Heart left ventricle (tissue), 13 donors: ENCODE measurements around the gene HACE1.

ENCODE experiments used
- POLR2A ChIP-seq, 2 donors: fragments of 450-650 bp; IDR thresholded peaks; one replicate each; pipeline ENCODE4 v1.6.1; 2017; ENCODE audit warnings: antibody characterized with exemption in 2 of 2, mild to moderate bottlenecking in 2 of 2, moderate library complexity in 2 of 2
- TF ChIP-seq, protein P1 (sequence below), 12 donors: fragments of 200-600 bp; sonication (generic) in 4 of 12; IDR thresholded peaks; one replicate each; pipeline versions ENCODE4 v1.5.0 to v1.8.0; 2018 to 2022; ENCODE audit warnings: antibody characterized with exemption in 12 of 12, mild to moderate bottlenecking in 5 of 12
- donor health status: ischemic (EF 13 %, LVEDD 7.1; RV severe dilation, severe dysfunction).
- donor health status: DM: no; HTN: yes; CAD: no.
- donor health status: DM: no; HTN: no; CAD: no.
- donor health status: ischemic (EF 25% LVEDD 6.9; RV normal size, moderate dysfunction).
- donor health status: ischemic (EF 25% LVEDD 5.7; RV mildly dilated, moderate dysfunction).
- donor health status: ischemic (EF 35%, LVEDD 5.7; RV mildly dilated, moderate dysfunction).
- donor health status: nonischemic (EF 11% LVEDD 7.7; RV severe dilation, severe dysfunction).
- donor health status: DM: yes; HTN: yes; CAD: no.
- donor health status: PGD.
- donor health status: ischemic (EF 29% LVEDD 5.4; RV normal size, mild dysfunction).
- donor health status: nonischemic (EF 23%, LVEDD 6.1; RV moderate dilation, normal function).

DNA sequence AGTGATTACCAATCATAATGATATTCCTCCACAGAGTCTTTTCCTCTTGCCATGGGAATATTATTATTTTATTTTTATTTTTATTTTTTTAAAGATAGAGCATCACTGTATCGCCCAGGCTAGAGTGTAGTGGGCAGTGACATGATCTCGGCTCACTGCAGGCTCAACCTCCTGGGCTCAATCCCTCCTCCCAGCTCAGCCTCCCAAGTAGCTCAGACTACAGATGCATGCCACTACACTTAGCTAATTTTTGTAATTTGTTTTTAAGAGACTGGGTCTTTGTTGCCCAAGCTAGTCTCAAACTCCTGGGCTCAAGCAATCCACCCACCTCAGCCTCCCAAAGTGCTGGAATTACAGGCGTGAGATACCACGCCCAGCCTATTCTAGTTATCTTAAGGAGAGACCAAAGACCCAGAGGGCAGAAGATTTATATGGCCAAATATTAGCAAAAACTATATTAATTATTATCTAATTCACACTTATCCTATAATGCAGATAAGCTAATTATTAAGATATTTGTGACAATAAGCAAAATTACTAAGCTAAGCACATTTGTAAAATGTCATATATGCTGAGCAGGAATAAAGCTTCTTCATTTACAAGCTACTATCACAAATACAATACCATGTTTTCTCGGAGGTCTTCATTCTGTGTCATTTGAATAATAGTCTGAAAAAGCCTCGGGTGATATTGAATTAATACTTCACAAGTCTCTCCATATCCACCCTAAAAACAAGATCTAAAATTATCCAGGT lies 63.5 kb downstream of the HACE1 start:
- TF ChIP-seq, protein P1, sequence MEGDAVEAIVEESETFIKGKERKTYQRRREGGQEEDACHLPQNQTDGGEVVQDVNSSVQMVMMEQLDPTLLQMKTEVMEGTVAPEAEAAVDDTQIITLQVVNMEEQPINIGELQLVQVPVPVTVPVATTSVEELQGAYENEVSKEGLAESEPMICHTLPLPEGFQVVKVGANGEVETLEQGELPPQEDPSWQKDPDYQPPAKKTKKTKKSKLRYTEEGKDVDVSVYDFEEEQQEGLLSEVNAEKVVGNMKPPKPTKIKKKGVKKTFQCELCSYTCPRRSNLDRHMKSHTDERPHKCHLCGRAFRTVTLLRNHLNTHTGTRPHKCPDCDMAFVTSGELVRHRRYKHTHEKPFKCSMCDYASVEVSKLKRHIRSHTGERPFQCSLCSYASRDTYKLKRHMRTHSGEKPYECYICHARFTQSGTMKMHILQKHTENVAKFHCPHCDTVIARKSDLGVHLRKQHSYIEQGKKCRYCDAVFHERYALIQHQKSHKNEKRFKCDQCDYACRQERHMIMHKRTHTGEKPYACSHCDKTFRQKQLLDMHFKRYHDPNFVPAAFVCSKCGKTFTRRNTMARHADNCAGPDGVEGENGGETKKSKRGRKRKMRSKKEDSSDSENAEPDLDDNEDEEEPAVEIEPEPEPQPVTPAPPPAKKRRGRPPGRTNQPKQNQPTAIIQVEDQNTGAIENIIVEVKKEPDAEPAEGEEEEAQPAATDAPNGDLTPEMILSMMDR (IDR thresholded peaks at IDR 0.05), result no peak
- no peak for TF ChIP-seq POLR2A (IDR thresholded peaks at IDR 0.05)
